ENCODE results near the gene PCDHGA2.

DNA sequence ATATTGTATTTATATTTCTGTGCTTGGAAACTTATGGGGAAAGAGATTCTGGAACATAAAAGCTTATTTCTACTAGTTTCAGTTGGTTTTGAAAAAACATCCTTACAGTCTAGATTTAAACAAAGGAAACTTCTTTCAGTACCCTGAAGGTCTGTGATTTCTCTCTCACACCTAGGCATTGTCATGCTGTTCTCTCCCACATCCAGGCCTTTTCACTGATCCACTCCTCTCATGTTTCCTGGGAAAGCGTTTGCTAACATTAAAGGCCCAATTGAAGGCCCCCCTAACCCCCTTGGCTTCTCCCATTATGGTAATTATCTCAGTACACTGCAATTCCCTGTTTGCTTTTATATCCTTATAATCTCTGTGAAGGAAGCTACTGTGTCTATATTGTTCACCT is 4.2 kb downstream of the PCDHGA2 start:
- TF ChIP-seq, protein P1, sequence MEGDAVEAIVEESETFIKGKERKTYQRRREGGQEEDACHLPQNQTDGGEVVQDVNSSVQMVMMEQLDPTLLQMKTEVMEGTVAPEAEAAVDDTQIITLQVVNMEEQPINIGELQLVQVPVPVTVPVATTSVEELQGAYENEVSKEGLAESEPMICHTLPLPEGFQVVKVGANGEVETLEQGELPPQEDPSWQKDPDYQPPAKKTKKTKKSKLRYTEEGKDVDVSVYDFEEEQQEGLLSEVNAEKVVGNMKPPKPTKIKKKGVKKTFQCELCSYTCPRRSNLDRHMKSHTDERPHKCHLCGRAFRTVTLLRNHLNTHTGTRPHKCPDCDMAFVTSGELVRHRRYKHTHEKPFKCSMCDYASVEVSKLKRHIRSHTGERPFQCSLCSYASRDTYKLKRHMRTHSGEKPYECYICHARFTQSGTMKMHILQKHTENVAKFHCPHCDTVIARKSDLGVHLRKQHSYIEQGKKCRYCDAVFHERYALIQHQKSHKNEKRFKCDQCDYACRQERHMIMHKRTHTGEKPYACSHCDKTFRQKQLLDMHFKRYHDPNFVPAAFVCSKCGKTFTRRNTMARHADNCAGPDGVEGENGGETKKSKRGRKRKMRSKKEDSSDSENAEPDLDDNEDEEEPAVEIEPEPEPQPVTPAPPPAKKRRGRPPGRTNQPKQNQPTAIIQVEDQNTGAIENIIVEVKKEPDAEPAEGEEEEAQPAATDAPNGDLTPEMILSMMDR (IDR thresholded peaks at IDR 0.05; ENCODE audit: insufficient read depth, low read length), result no peak
- TF ChIP-seq POLR2AphosphoS5 (IDR thresholded peaks at IDR 0.05; ENCODE audit: low read depth), result no peak
- TF ChIP-seq, protein P2, sequence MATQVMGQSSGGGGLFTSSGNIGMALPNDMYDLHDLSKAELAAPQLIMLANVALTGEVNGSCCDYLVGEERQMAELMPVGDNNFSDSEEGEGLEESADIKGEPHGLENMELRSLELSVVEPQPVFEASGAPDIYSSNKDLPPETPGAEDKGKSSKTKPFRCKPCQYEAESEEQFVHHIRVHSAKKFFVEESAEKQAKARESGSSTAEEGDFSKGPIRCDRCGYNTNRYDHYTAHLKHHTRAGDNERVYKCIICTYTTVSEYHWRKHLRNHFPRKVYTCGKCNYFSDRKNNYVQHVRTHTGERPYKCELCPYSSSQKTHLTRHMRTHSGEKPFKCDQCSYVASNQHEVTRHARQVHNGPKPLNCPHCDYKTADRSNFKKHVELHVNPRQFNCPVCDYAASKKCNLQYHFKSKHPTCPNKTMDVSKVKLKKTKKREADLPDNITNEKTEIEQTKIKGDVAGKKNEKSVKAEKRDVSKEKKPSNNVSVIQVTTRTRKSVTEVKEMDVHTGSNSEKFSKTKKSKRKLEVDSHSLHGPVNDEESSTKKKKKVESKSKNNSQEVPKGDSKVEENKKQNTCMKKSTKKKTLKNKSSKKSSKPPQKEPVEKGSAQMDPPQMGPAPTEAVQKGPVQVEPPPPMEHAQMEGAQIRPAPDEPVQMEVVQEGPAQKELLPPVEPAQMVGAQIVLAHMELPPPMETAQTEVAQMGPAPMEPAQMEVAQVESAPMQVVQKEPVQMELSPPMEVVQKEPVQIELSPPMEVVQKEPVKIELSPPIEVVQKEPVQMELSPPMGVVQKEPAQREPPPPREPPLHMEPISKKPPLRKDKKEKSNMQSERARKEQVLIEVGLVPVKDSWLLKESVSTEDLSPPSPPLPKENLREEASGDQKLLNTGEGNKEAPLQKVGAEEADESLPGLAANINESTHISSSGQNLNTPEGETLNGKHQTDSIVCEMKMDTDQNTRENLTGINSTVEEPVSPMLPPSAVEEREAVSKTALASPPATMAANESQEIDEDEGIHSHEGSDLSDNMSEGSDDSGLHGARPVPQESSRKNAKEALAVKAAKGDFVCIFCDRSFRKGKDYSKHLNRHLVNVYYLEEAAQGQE (IDR thresholded peaks at IDR 0.05; ENCODE audit: insufficient replicate concordance, low read depth), result no peak
- TF ChIP-seq GABPA (IDR thresholded peaks at IDR 0.05; ENCODE audit: low read depth), result no peak
- TF ChIP-seq SPI1 (IDR thresholded peaks at IDR 0.05; ENCODE audit: borderline replicate concordance, low read depth), result no peak

All from HL-60 (cell line).